ENCODE data around the gene DNAJC16.

DNAJC16 gene

GRCh38 chr1:15524283-15525049 lies 2.2 kb upstream of the DNAJC16 start:
- peak overlapping the region; percentile 83 for H3K4me3 ChIP-seq (ENCODE audit: low read depth, low read length)
- H3K9me3 ChIP-seq (ENCODE audit: control insufficient read depth, insufficient read depth, low read depth, low read length), result no peaks in the 10 kb centered on the region
- H3K36me3 ChIP-seq (ENCODE audit: control insufficient read depth in 2 of 2, insufficient read depth in 1 of 2, low read length in 2 of 2), result peaks cover 0 to 3% of the 10 kb centered on the region in 2 experiments; a peak in 1 of 3 replicates
- peaks cover 7% of the 10 kb centered on the region for H3K4me1 ChIP-seq (ENCODE audit: control insufficient read depth, insufficient read depth, low read length)
- ChIA-PET CTCF (no interaction called here), POLR2A (interaction anchor here (0.6 kb wide), 1 partner anchor 1915 kb away, joined by 3 read pairs; the partner anchor contains the start of gene RCC2)
- H3K27ac ChIP-seq (ENCODE audit: extremely low read depth, low read depth, low read length), result no peak overlapping the region; the same call in 1 of the 2 replicates
- peak; percentile 96 for TF ChIP-seq ZBTB10 (tag by site-specific recombination; IDR thresholded peaks at IDR 0.05)
- peak; percentile 75 for TF ChIP-seq ZNF398 (tag by site-specific recombination; IDR thresholded peaks at IDR 0.05)
- peak; percentile 89 for TF ChIP-seq SP3 (tag by site-specific recombination; IDR thresholded peaks at IDR 0.05)
- TF ChIP-seq HOXD13 (CRISPR knock-in tag; IDR thresholded peaks at IDR 0.05; ENCODE audit: borderline replicate concordance), result no peak
- TF ChIP-seq ZNF302 (tag by site-specific recombination; IDR thresholded peaks at IDR 0.05; ENCODE audit: low read depth), result no peak
- no peak for TF ChIP-seq ZNF10 (tag by site-specific recombination; IDR thresholded peaks at IDR 0.05)
- no peak for TF ChIP-seq ZNF596 (tag by site-specific recombination; IDR thresholded peaks at IDR 0.05)
- peak; percentile 75; the same call in 1 of the 2 replicates for TF ChIP-seq ZNF324 (tag by site-specific recombination; IDR thresholded peaks at IDR 0.05)
- TF ChIP-seq ZNF670 (tag by site-specific recombination; IDR thresholded peaks at IDR 0.05; ENCODE audit: low read depth), result no peak
- no peak for TF ChIP-seq ZNF121 (tag by site-specific recombination; IDR thresholded peaks at IDR 0.05)
- TF ChIP-seq PATZ1 (tag by site-specific recombination; IDR thresholded peaks at IDR 0.05), result peak; percentile 62
- no peak for TF ChIP-seq ZNF521 (tag by site-specific recombination; IDR thresholded peaks at IDR 0.05)
- no peak for TF ChIP-seq GLI2 (tag by site-specific recombination; IDR thresholded peaks at IDR 0.05; ENCODE audit: borderline replicate concordance, low read depth)
- no peak for TF ChIP-seq ZNF214 (tag by site-specific recombination; IDR thresholded peaks at IDR 0.05; ENCODE audit: borderline replicate concordance)
- TF ChIP-seq INSM2 (tag by site-specific recombination; IDR thresholded peaks at IDR 0.05), result 0 out of 2 replicates have a peak, but pooled peaks have one; percentile 58
- TF ChIP-seq ZNF280D (tag by site-specific recombination; IDR thresholded peaks at IDR 0.05), result no peak
- TF ChIP-seq KLF7 (tag by site-specific recombination; IDR thresholded peaks at IDR 0.05; ENCODE audit: borderline replicate concordance), result 0 out of 2 replicates have a peak, but pooled peaks have one; percentile 27
- peak; percentile 88; the same call in 1 of the 2 replicates for TF ChIP-seq KLF16 (tag by site-specific recombination; IDR thresholded peaks at IDR 0.05)
- TF ChIP-seq KLF9 (tag by site-specific recombination; IDR thresholded peaks at IDR 0.05; ENCODE audit: low read depth), result peak; percentile 89
- TF ChIP-seq ZNF23 (tag by site-specific recombination; IDR thresholded peaks at IDR 0.05; ENCODE audit: borderline replicate concordance), result no peak
- TF ChIP-seq REPIN1 (tag by site-specific recombination; IDR thresholded peaks at IDR 0.05; ENCODE audit: low read depth), result no peak
- TF ChIP-seq YY2 (tag by site-specific recombination; IDR thresholded peaks at IDR 0.05), result no peak
- 0 out of 2 replicates have a peak, but pooled peaks have one; percentile 25 for TF ChIP-seq WT1 (tag by site-specific recombination; IDR thresholded peaks at IDR 0.05)
- no peak for TF ChIP-seq ZNF561 (tag by site-specific recombination; IDR thresholded peaks at IDR 0.05; ENCODE audit: borderline replicate concordance)
- TF ChIP-seq ZNF266 (tag by site-specific recombination; IDR thresholded peaks at IDR 0.05; ENCODE audit: low read depth), result no peak
- TF ChIP-seq ZNF112 (tag by site-specific recombination; IDR thresholded peaks at IDR 0.05), result no peak
